Thymus (tissue), 11 donors: Measurements from ENCODE around the gene RXFP1. TPM values are rescaled to one million over a fixed set of nuclear protein-coding genes. Genes with fewer than 3 reads are reported as not detected.

Experiments used
- DNase-seq, 9 donors: peaks; one replicate each; pipeline ENCODE4 v3.0.0-alpha.2; 2013; ENCODE audit warnings: low spot score in 9 of 9, low read depth in 6 of 9, missing footprints in 1 of 9
- H3K27ac ChIP-seq, 2 donors: one replicate each; pipeline ENCODE4 v1.5.1; 2013; ENCODE audit warnings: control low read depth in 1 of 2, low read depth in 1 of 2, low read length in 1 of 2, mild to moderate bottlenecking in 1 of 2, moderate library complexity in 1 of 2
- H3K27me3 ChIP-seq, 2 donors: one replicate each; pipeline ENCODE4 v1.5.1; 2013; ENCODE audit warnings: low read length in 1 of 2; ENCODE audit not compliant: control insufficient read depth in 2 of 2, insufficient read depth in 1 of 2
- H3K36me3 ChIP-seq, 2 donors: one replicate each; pipeline ENCODE4 v1.5.1; 2013; ENCODE audit warnings: low read length in 1 of 2, mild to moderate bottlenecking in 1 of 2, moderate library complexity in 1 of 2; ENCODE audit not compliant: control insufficient read depth in 2 of 2, insufficient read depth in 2 of 2
- H3K4me1 ChIP-seq, 2 donors: one replicate each; pipeline ENCODE4 v1.5.1; 2013; ENCODE audit warnings: low read length in 2 of 2; ENCODE audit not compliant: control insufficient read depth in 2 of 2, insufficient read depth in 2 of 2
- H3K4me3 ChIP-seq, 2 donors: one replicate each; pipeline ENCODE4 v1.5.1; 2013; ENCODE audit warnings: low read length in 2 of 2, control low read depth in 1 of 2, mild to moderate bottlenecking in 1 of 2
- H3K9me3 ChIP-seq, 2 donors: one replicate each; pipeline ENCODE4 v1.5.1; 2013; ENCODE audit warnings: low read length in 1 of 2, mild to moderate bottlenecking in 1 of 2; ENCODE audit not compliant: control insufficient read depth in 2 of 2, insufficient read depth in 1 of 2
- whole genome bisulfite sequencing: extraction: QIAGEN DNeasy Blood & Tissue Kit; methylation state at CpG from one replicate; pipeline ENCODE4 v1.1.7; 2013; 5-methylcytosine and 5-hydroxymethylcytosine counted together
- polyA plus RNA-seq: library from polyadenylated mRNA; stranded (reverse); fragments of 200-250 nt; gene quantifications from one replicate; pipeline ENCODE4 v1.2.3, GENCODE V29; 2013
- total RNA-seq: library from RNA; stranded (reverse); fragments of 120-200 nt; gene quantifications from one replicate; pipeline ENCODE4 v1.2.4, GENCODE V29; 2013
- donor health status: healthy.

The RXFP1 gene
- total and polyA plus RNA-seq, 2 donors, result 0.02 to 0.05 TPM

DNA sequence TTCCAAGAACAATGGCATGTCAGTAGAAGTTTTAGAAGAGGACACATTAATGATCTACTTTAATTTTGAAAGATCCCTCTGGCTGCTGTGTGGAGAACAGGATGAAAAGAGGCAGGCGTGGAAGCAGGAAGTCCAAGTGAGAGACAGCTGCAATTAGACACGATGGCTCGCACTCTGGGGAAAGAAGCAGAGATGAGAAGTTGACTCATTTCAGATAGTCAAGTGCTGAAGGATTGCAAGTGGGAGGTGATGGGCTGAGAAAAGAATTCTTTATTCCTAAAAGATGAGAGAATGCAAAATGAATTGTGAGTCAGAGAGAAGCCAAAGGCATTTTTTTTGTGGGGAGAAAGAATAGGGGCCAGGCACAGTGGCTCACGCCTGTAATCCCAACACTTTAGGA is 16.5 kb downstream of the RXFP1 start:
- no peak for DNase-seq
- H3K9me3 ChIP-seq, result no peaks in the 10 kb centered on the region
- H3K36me3 ChIP-seq, result no peaks in the 10 kb centered on the region
- no peak overlapping the region for H3K4me3 ChIP-seq
- no peak overlapping the region for H3K27ac ChIP-seq
- no peaks in the 10 kb centered on the region for H3K27me3 ChIP-seq
- no peaks in the 10 kb centered on the region for H3K4me1 ChIP-seq
- 87% methylated on average over 4 of the region's 4 CpGs for WGBS

- Histone ChIP-seq H3K9me3 (no peaks in the 10 kb centered on the region), H3K4me3 (no peak overlapping the region), H3K27me3 (no peaks in the 10 kb centered on the region), H3K27ac (no peak overlapping the region), H3K4me1 (no peaks in the 10 kb centered on the region), H3K36me3 (no peaks in the 10 kb centered on the region)
- no peak for DNase-seq
- 39% methylated on average over 4 of the region's 4 CpGs for WGBS
Observed at GRCh38 chr4:158538911-158539310, 17.2 kb downstream of the RXFP1 start.

- no peaks in the 10 kb centered on the region for H3K27me3 ChIP-seq
- H3K4me3 ChIP-seq, result no peak overlapping the region
- no peaks in the 10 kb centered on the region for H3K4me1 ChIP-seq
- 76% methylated on average over 9 of the region's 9 CpGs for WGBS
- H3K27ac ChIP-seq, result no peak overlapping the region
- no peak for DNase-seq
- H3K36me3 ChIP-seq, result no peaks in the 10 kb centered on the region
- no peaks in the 10 kb centered on the region for H3K9me3 ChIP-seq
Observed at GRCh38 chr4:158540125-158540907, 18.6 kb downstream of the RXFP1 start.

GRCh38 chr4:158541506-158541905 is 19.8 kb downstream of the RXFP1 start:
- no peaks in the 10 kb centered on the region for H3K9me3 ChIP-seq
- H3K4me1 ChIP-seq, result no peaks in the 10 kb centered on the region
- WGBS, result 93% methylated on average over 5 of the region's 5 CpGs
- no peaks in the 10 kb centered on the region for H3K27me3 ChIP-seq
- H3K4me3 ChIP-seq, result no peak overlapping the region
- H3K36me3 ChIP-seq, result no peaks in the 10 kb centered on the region
- H3K27ac ChIP-seq, result no peak overlapping the region
- DNase-seq, result no peak

- 93% methylated on average over 1 of the region's 1 CpG for WGBS
- Histone ChIP-seq H3K4me1 (no peaks in the 10 kb centered on the region), H3K4me3 (no peak overlapping the region), H3K9me3 (no peaks in the 10 kb centered on the region), H3K27ac (no peak overlapping the region), H3K36me3 (no peaks in the 10 kb centered on the region), H3K27me3 (no peaks in the 10 kb centered on the region)
- DNase-seq, result no peak
Observed at GRCh38 chr4:158543191-158543590, 21.5 kb downstream of the RXFP1 start.

DNA sequence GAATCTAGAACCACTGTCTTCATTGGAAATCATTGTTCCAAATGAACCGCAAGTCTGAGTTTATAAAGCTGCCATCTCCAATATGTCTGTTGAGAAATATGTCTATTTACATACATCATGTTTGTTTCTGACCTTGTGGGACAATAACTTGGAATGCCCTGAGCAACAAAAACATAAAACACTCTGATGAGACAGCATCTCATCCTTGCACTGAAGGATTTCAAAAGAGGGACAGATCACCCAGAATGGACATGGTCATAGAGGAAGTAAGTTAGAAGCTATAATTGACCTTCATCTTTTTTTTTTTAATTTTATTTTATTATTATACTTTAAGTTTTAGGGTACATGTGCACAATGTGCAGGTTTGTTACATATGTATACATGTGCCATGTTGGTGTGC is 22.5 kb downstream of the RXFP1 start:
- Histone ChIP-seq H3K4me3 (no peak overlapping the region), H3K27ac (no peak overlapping the region), H3K9me3 (no peaks in the 10 kb centered on the region), H3K27me3 (no peaks in the 10 kb centered on the region), H3K4me1 (no peaks in the 10 kb centered on the region), H3K36me3 (no peaks in the 10 kb centered on the region)
- WGBS, result 98% methylated on average over 1 of the region's 1 CpG
- no peak for DNase-seq

- H3K9me3 ChIP-seq, result peaks cover 0 to 5% of the 10 kb centered on the region in 2 donors
- no peak overlapping the region for H3K27ac ChIP-seq
- H3K4me1 ChIP-seq, result no peaks in the 10 kb centered on the region
- 86% methylated on average over 3 of the region's 3 CpGs for WGBS
- no peak for DNase-seq
- no peaks in the 10 kb centered on the region for H3K36me3 ChIP-seq
- no peak overlapping the region for H3K4me3 ChIP-seq
- H3K27me3 ChIP-seq, result no peaks in the 10 kb centered on the region
Observed at GRCh38 chr4:158553364-158553763, 31.7 kb downstream of the RXFP1 start.

GRCh38 chr4:158560284-158560683 is 38.6 kb downstream of the RXFP1 start:
- Histone ChIP-seq H3K9me3 (no peaks in the 10 kb centered on the region), H3K36me3 (no peaks in the 10 kb centered on the region), H3K4me1 (no peaks in the 10 kb centered on the region), H3K27ac (no peak overlapping the region), H3K27me3 (no peaks in the 10 kb centered on the region), H3K4me3 (no peak overlapping the region)
- 93% methylated on average over 6 of the region's 6 CpGs for WGBS
- no peak for DNase-seq

- WGBS, result 99% methylated on average over 18 of the region's 18 CpGs
- Histone ChIP-seq H3K4me3 (no peak overlapping the region), H3K27me3 (no peaks in the 10 kb centered on the region), H3K4me1 (no peaks in the 10 kb centered on the region), H3K9me3 (peaks cover 0 to 7% of the 10 kb centered on the region in 2 donors), H3K27ac (no peak overlapping the region), H3K36me3 (no peaks in the 10 kb centered on the region)
- no peak for DNase-seq
Observed at GRCh38 chr4:158566860-158567259, 45.2 kb downstream of the RXFP1 start.
